Measurements from ENCODE around the gene SPATA6. TPM values are rescaled to one million over a fixed set of nuclear protein-coding genes. Genes with fewer than 3 reads are reported as not detected.

Gene SPATA6
- total and polyA plus RNA-seq, 4 donors: 1.1 to 5.5 (median 2.4) TPM

GRCh38 chr1:48499211-48499735 lies 27.3 kb upstream of the SPATA6 start:
- Histone ChIP-seq H3K9ac (ENCODE audit: low read depth in 1 of 2, low read length in 2 of 2) (no peak overlapping the region), H3K4me3 (ENCODE audit: low read depth in 1 of 3, low read length in 3 of 3) (no peak overlapping the region), H3K27me3 (ENCODE audit: control insufficient read depth in 4 of 4, insufficient read depth in 4 of 4, low read length in 3 of 4) (no peaks in the 10 kb centered on the region), H3K4me1 (ENCODE audit: control insufficient read depth in 4 of 4, insufficient read depth in 4 of 4, low read length in 3 of 4) (peaks cover 0 to 5% (median 0%) of the 10 kb centered on the region in 4 donors), H3K36me3 (ENCODE audit: control insufficient read depth in 4 of 4, insufficient read depth in 3 of 4, low read depth in 1 of 4, low read length in 3 of 4) (no peaks in the 10 kb centered on the region), H3K27ac (ENCODE audit: low read depth in 1 of 2, low read length in 2 of 2) (no peak overlapping the region), H3K9me3 (ENCODE audit: control insufficient read depth in 4 of 4, low read length in 3 of 4) (no peaks in the 10 kb centered on the region)
- DNase-seq (ENCODE audit: low spot score): no peak
- TF ChIP-seq FOXA2 (IDR thresholded peaks at IDR 0.05): no peak
- TF ChIP-seq CTCF (IDR thresholded peaks at IDR 0.05; ENCODE audit: low read depth, low read length, missing input control): no peak
- TF ChIP-seq MAX (IDR thresholded peaks at IDR 0.05): no peak
- TF ChIP-seq YY1 (IDR thresholded peaks at IDR 0.05): no peak
- TF ChIP-seq JUND (IDR thresholded peaks at IDR 0.05): no peak
- no peak for TF ChIP-seq HNF4A (conservative IDR thresholded peaks at IDR 0.05)
- TF ChIP-seq SP1 (IDR thresholded peaks at IDR 0.05): no peak
- WGBS: 79% methylated on average over 8 of the region's 8 CpGs

- H3K9ac ChIP-seq (ENCODE audit: low read depth in 1 of 2, low read length in 2 of 2): no peak overlapping the region
- H3K4me3 ChIP-seq (ENCODE audit: low read depth in 1 of 3, low read length in 3 of 3): no peak overlapping the region
- no peaks in the 10 kb centered on the region for H3K27me3 ChIP-seq (ENCODE audit: control insufficient read depth in 4 of 4, insufficient read depth in 4 of 4, low read length in 3 of 4)
- 19% methylated on average over 15 of the region's 15 CpGs for WGBS
- peaks cover 0 to 5% (median 1%) of the 10 kb centered on the region in 4 donors for H3K4me1 ChIP-seq (ENCODE audit: control insufficient read depth in 4 of 4, insufficient read depth in 4 of 4, low read length in 3 of 4)
- H3K36me3 ChIP-seq (ENCODE audit: control insufficient read depth in 4 of 4, insufficient read depth in 3 of 4, low read depth in 1 of 4, low read length in 3 of 4): no peaks in the 10 kb centered on the region
- H3K27ac ChIP-seq (ENCODE audit: low read depth in 1 of 2, low read length in 2 of 2): no peak overlapping the region
- peak; percentile 83 for DNase-seq (ENCODE audit: low spot score)
- no peaks in the 10 kb centered on the region for H3K9me3 ChIP-seq (ENCODE audit: control insufficient read depth in 4 of 4, low read length in 3 of 4)
- peak; percentile 81 to 84 for TF ChIP-seq RAD21 (IDR thresholded peaks at IDR 0.05)
- no peak for TF ChIP-seq NR2F2 (IDR thresholded peaks at IDR 0.05)
- TF ChIP-seq REST (IDR thresholded peaks at IDR 0.05): no peak
- no peak for TF ChIP-seq EGR1 (IDR thresholded peaks at IDR 0.05; ENCODE audit: low read depth in 2 of 2)
- TF ChIP-seq GABPA (IDR thresholded peaks at IDR 0.05 in 1 of 2, conservative IDR thresholded peaks at IDR 0.05 in 1 of 2): no peak
- TF ChIP-seq HNF4A (conservative IDR thresholded peaks at IDR 0.05): no peak
- no peak for TF ChIP-seq JUND (IDR thresholded peaks at IDR 0.05)
- no peak for TF ChIP-seq ATF3 (IDR thresholded peaks at IDR 0.05)
- no peak for TF ChIP-seq RXRA (IDR thresholded peaks at IDR 0.05)
- TF ChIP-seq HNF4G (IDR thresholded peaks at IDR 0.05): no peak
- no peak for TF ChIP-seq SP1 (IDR thresholded peaks at IDR 0.05)
- peak; percentile 93 for TF ChIP-seq CTCF (IDR thresholded peaks at IDR 0.05; ENCODE audit: low read depth, low read length, missing input control)
- TF ChIP-seq FOXA1 (IDR thresholded peaks at IDR 0.05): no peak
- no peak for TF ChIP-seq TAF1 (conservative IDR thresholded peaks at IDR 0.05)
- TF ChIP-seq MAX (IDR thresholded peaks at IDR 0.05): no peak
- no peak for TF ChIP-seq FOXA2 (IDR thresholded peaks at IDR 0.05)
Observed at GRCh38 chr1:48498096-48498791, 26.2 kb upstream of the SPATA6 start.

Data from liver (tissue), 9 donors.